GM12878 (cell line): ENCODE data around the gene MICA. TPM values are rescaled to one million over a fixed set of nuclear protein-coding genes. Genes with fewer than 3 reads are reported as not detected.

Experiments
- ATAC-seq: fragments of 200-7000 bp; cut with Tn5 transposase; 3 replicates; pipeline ENCODE4 v1.9.1; 2020; ENCODE audit warnings: mild to moderate bottlenecking, moderate library complexity
- BruUV-seq: library from RNA; stranded (reverse); fragments of 400-500 nt; replicated peaks from 2 replicates; lab custom pipeline; 2021; lab: Mats Ljungman, UMichigan
- CTCF ChIA-PET: fragments of 300-600 bp; sonication (Branson Sonifier 250); formaldehyde crosslinking; extraction: SDS; loops from one replicate; lab custom pipeline; 2021; ENCODE audit warnings: inconsistent platforms; lab: Yijun Ruan, JAX
- POLR2A ChIA-PET: fragments of 350-600 bp; formaldehyde crosslinking; extraction: SDS; loops from one replicate; lab custom pipeline; 2021; ENCODE audit warnings: inconsistent platforms; lab: Charles Lee
- RAD21 ChIA-PET: fragments of 300-600 bp; sonication (Branson Sonifier 250); formaldehyde crosslinking; loops from one replicate; lab custom pipeline; 2023; ENCODE audit warnings: antibody characterized with exemption; ENCODE audit not compliant: unreplicated experiment; lab: Charles Lee
- SMC1A ChIA-PET: fragments of 300-600 bp; sonication (Branson Sonifier 250); formaldehyde crosslinking; loops from one replicate; lab custom pipeline; 2023; ENCODE audit not compliant: unreplicated experiment, uncharacterized antibody; lab: Charles Lee
- DNase-seq: peaks from one replicate; pipeline ENCODE4 v3.0.0-alpha.2; 2011; ENCODE audit warnings: low read depth, low spot score
- FAIRE-seq: peaks from 3 replicates; lab custom pipeline; 2011; peaks lifted over from hg19 to GRCh38; lab: Jason Lieb, UNC
- H2AFZ ChIP-seq: 2 replicates; pipeline ENCODE4 v1.6.0; 2011; ENCODE audit warnings: low read depth, low read length, control low read depth; ENCODE audit not compliant: control insufficient read depth
- H3K27ac ChIP-seq: 2 replicates; pipeline ENCODE4 v1.5.1; 2011; ENCODE audit warnings: control low read depth; ENCODE audit not compliant: control insufficient read depth, insufficient read depth
- H3K27me3 ChIP-seq, 2 experiments: replicated peaks in 1 of 2; 2 replicates each; pipeline versions ENCODE4 v1.6.0 to v1.6.1; 2011; ENCODE audit warnings: low read length in 1 of 2; ENCODE audit not compliant: control insufficient read depth in 2 of 2, insufficient read depth in 2 of 2
- H3K36me3 ChIP-seq, 2 experiments: 2 replicates each; pipeline ENCODE4 v1.5.1; 2011; ENCODE audit warnings: low read length in 1 of 2; ENCODE audit not compliant: control insufficient read depth in 2 of 2, insufficient read depth in 2 of 2
- H3K4me1 ChIP-seq: 2 replicates; pipeline ENCODE4 v1.6.1; 2011; ENCODE audit warnings: mild to moderate bottlenecking, low read length, moderate library complexity, mixed read lengths; ENCODE audit not compliant: control insufficient read depth, insufficient read depth
- H3K4me2 ChIP-seq: 2 replicates; pipeline ENCODE4 v1.6.0; 2011; ENCODE audit warnings: control low read depth; ENCODE audit not compliant: control insufficient read depth, insufficient read depth
- H3K4me3 ChIP-seq: fragments of 200-600 bp; sonication (generic); 2 replicates; pipeline ENCODE4 v1.5.1; 2016
- H3K79me2 ChIP-seq: 2 replicates; pipeline ENCODE4 v1.6.0; 2011; ENCODE audit warnings: low read length; ENCODE audit not compliant: control insufficient read depth, insufficient read depth
- H3K9ac ChIP-seq: 2 replicates; pipeline ENCODE4 v1.8.0; 2011; ENCODE audit warnings: low read length, control low read depth, mixed read lengths; ENCODE audit not compliant: control insufficient read depth, insufficient read depth
- H3K9me3 ChIP-seq: replicated peaks from 3 replicates; pipeline ENCODE4 v1.5.1; 2011; ENCODE audit warnings: mild to moderate bottlenecking, low read length; ENCODE audit not compliant: control insufficient read depth, insufficient read depth
- H4K20me1 ChIP-seq: 2 replicates; pipeline ENCODE4 v1.6.0; 2011; ENCODE audit not compliant: control insufficient read depth, insufficient read depth
- BACH1 ChIP-seq: fragments of 450-650 bp; IDR thresholded peaks from 2 replicates; pipeline ENCODE4 v1.6.1; 2017; ENCODE audit warnings: mild to moderate bottlenecking, borderline replicate concordance
- BCL3 ChIP-seq: IDR thresholded peaks from 2 replicates; pipeline ENCODE4 v1.6.1; 2011; ENCODE audit warnings: borderline replicate concordance, low read depth, mild to moderate bottlenecking, moderate library complexity, low read length; ENCODE audit not compliant: insufficient read depth, poor library complexity, severe bottlenecking
- ESRRA ChIP-seq: IDR thresholded peaks from 2 replicates; pipeline ENCODE4 v1.6.1; 2012; ENCODE audit warnings: mild to moderate bottlenecking, low read length, improper control_type of control experiment
- KLF5 ChIP-seq: fragments of 450-650 bp; IDR thresholded peaks from 2 replicates; pipeline ENCODE4 v1.6.1; 2014; ENCODE audit warnings: mild to moderate bottlenecking; ENCODE audit not compliant: partially characterized antibody
- NR2C1 ChIP-seq: fragments of 450-650 bp; IDR thresholded peaks from 2 replicates; pipeline ENCODE4 v1.6.1; 2017; ENCODE audit warnings: antibody characterized with exemption, mild to moderate bottlenecking, moderate library complexity
- NR2F1 ChIP-seq: fragments of 450-650 bp; conservative IDR thresholded peaks from 2 replicates; pipeline ENCODE4 v1.6.1; 2017; ENCODE audit warnings: mild to moderate bottlenecking
- POLR2AphosphoS2 ChIP-seq: IDR thresholded peaks from 2 replicates; pipeline ENCODE4 v1.6.1; 2011; ENCODE audit warnings: low read depth, mild to moderate bottlenecking, low read length, improper control_type of control experiment, moderate library complexity
- USF2 ChIP-seq: IDR thresholded peaks from 2 replicates; pipeline ENCODE4 v1.6.1; 2011; ENCODE audit warnings: low read depth, low read length, improper control_type of control experiment, borderline replicate concordance
- YBX1 ChIP-seq: fragments of 450-650 bp; IDR thresholded peaks from 2 replicates; pipeline ENCODE4 v1.6.1; 2016; ENCODE audit warnings: antibody characterized with exemption
- ZNF207 ChIP-seq: fragments of 450-650 bp; IDR thresholded peaks from 2 replicates; pipeline ENCODE4 v1.6.1; 2014; ENCODE audit warnings: antibody characterized with exemption, mild to moderate bottlenecking, borderline replicate concordance
- ZNF274 ChIP-seq: IDR thresholded peaks from one replicate; pipeline ENCODE4 v1.8.0; 2011; ENCODE audit not compliant: insufficient read length, insufficient read depth
- WGBS: methylation state at CpG from one replicate; pipeline ENCODE4 v1.1.6; 2016; ENCODE audit warnings: low lambda C conversion rate; ENCODE audit not compliant: insufficient replicate concordance, insufficient coverage; ENCODE audit errors: missing lambda C conversion rate; 5-methylcytosine and 5-hydroxymethylcytosine counted together
- in situ Hi-C: fragments of 300-500 bp; cut with MboI; formaldehyde crosslinking; loops from 9 replicates; pipeline ENCODE4 v1.14.3; 2018; ENCODE audit warnings: mixed read lengths
- intact Hi-C: fragments of 100-400 bp; cut with micrococcal nuclease; formaldehyde crosslinking; loops from one replicate; pipeline ENCODE4 v1.14.2; 2022; ENCODE audit not compliant: unreplicated experiment
- polyA plus RNA-seq, 11 experiments: library from polyadenylated mRNA; depleted of rRNA in 4 of 11; unstranded in 6 of 11; stranded (reverse) in 5 of 11; fragments of >200 nt; fragmentation: Nextera tagmentation in 4 of 11; fragmentation: Illumina TruSeq in 1 of 11; extraction: Ambion mirVana in 4 of 11; extraction: Trizol in 1 of 11; gene quantifications; 1 replicate in 1 of 11; 2 replicates in 10 of 11; pipeline versions ENCODE4 v1.2.1 to v1.2.3, GENCODE V29; 2011 to 2016; ENCODE audit warnings: inconsistent platforms in 2 of 11, missing spikeins in 2 of 11, low read depth in 1 of 11
- total RNA-seq, 4 experiments: library from RNA; depleted of rRNA in 3 of 4; stranded (reverse); fragments of >200 nt in 3 of 4; fragmentation: Illumina TruSeq in 1 of 4; extraction: Trizol in 1 of 4; gene quantifications; 2 replicates each; pipeline versions ENCODE4 v1.2.1 to v1.2.3, GENCODE V29; 2013 to 2021
- TF ChIP-seq, protein P1 (sequence below): fragments of 450-650 bp; formaldehyde crosslinking; IDR thresholded peaks from 2 replicates; pipeline ENCODE4 v1.4.0; 2020; ENCODE audit warnings: mild to moderate bottlenecking, moderate library complexity

Gene MICA
- total and polyA plus RNA-seq, 10 of the 15 experiments (the other 5 are each of a cell fraction or from before 2014, with no cell fraction given), result 3.6 to 10.5 (median 6.9) TPM

- POLR2A ChIA-PET, result interaction anchor here (0.5 to 2.2 kb wide), 17 partner anchors 10 to 419 kb away, joined by 3 to 7 read pairs (median 4); partner anchors contain the start of genes CLIC1, MICA, MICB and NFKBIL1
- Histone ChIP-seq H3K9me3 (no peaks in the 10 kb centered on the region), H3K27ac (peak overlapping the region; percentile 89), H3K4me2 (peak overlapping the region; percentile 60), H3K27me3 (no peaks in the 10 kb centered on the region; a peak in 1 of 4 replicates), H3K4me1 (peaks cover 11% of the 10 kb centered on the region), H2AFZ (peak overlapping the region; percentile 78), H3K36me3 (peaks cover 0 to 5% of the 10 kb centered on the region in 2 experiments; a peak in 3 of 4 replicates), H3K79me2 (peaks cover 42% of the 10 kb centered on the region), H4K20me1 (peaks cover 6% of the 10 kb centered on the region), H3K9ac (peak overlapping the region; percentile 95), H3K4me3 (peak overlapping the region; percentile 98; the same call in 1 of the 2 replicates)
- TF ChIP-seq YBX1, result no peak
- TF ChIP-seq USF2, result no peak
- no peak for TF ChIP-seq BACH1
- TF ChIP-seq, protein P1, sequence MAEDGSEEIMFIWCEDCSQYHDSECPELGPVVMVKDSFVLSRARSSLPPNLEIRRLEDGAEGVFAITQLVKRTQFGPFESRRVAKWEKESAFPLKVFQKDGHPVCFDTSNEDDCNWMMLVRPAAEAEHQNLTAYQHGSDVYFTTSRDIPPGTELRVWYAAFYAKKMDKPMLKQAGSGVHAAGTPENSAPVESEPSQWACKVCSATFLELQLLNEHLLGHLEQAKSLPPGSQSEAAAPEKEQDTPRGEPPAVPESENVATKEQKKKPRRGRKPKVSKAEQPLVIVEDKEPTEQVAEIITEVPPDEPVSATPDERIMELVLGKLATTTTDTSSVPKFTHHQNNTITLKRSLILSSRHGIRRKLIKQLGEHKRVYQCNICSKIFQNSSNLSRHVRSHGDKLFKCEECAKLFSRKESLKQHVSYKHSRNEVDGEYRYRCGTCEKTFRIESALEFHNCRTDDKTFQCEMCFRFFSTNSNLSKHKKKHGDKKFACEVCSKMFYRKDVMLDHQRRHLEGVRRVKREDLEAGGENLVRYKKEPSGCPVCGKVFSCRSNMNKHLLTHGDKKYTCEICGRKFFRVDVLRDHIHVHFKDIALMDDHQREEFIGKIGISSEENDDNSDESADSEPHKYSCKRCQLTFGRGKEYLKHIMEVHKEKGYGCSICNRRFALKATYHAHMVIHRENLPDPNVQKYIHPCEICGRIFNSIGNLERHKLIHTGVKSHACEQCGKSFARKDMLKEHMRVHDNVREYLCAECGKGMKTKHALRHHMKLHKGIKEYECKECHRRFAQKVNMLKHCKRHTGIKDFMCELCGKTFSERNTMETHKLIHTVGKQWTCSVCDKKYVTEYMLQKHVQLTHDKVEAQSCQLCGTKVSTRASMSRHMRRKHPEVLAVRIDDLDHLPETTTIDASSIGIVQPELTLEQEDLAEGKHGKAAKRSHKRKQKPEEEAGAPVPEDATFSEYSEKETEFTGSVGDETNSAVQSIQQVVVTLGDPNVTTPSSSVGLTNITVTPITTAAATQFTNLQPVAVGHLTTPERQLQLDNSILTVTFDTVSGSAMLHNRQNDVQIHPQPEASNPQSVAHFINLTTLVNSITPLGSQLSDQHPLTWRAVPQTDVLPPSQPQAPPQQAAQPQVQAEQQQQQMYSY (CRISPR knock-in tag), result 0 out of 2 replicates have a peak, but pooled peaks have one; percentile 63
- TF ChIP-seq ZNF207, result 0 out of 2 replicates have a peak, but pooled peaks have one; percentile 53
- TF ChIP-seq POLR2AphosphoS2, result no peak
- TF ChIP-seq ESRRA, result no peak
- TF ChIP-seq KLF5, result no peak
- TF ChIP-seq BCL3, result no peak
- TF ChIP-seq NR2F1, result 0 out of 2 replicates have a peak, but pooled peaks have one; percentile 45
- peak; percentile 46; the same call in 1 of the 2 replicates for TF ChIP-seq NR2C1
- TF ChIP-seq ZNF274, result no peak
- DNase-seq (no peak), ATAC-seq (peak; percentile 13; the same call in 1 of the 3 replicates), FAIRE-seq (no peak)
- SMC1A ChIA-PET, result interaction anchor here (0.6 to 1.4 kb wide), 9 partner anchors 10 to 905 kb away, joined by 3 to 5 read pairs (median 3); no protein-coding TSS in a partner anchor
- intact Hi-C loops, result no loop called here
- TSS peak; percentile 98 for BruUV-seq
- 44% methylated on average over 11 of the region's 11 CpGs for WGBS
- RAD21 ChIA-PET, result interaction anchor here (0.7 to 1.2 kb wide), 6 partner anchors 10 to 136 kb away, joined by 3 to 6 read pairs (median 4); no protein-coding TSS in a partner anchor
- in situ Hi-C loops, result no loop called here
- CTCF ChIA-PET, result interaction anchor here (0.6 to 2.5 kb wide), 17 partner anchors 10 to 375 kb away, joined by 3 to 17 read pairs (median 4); partner anchors contain the start of gene DDX39B
These were observed 58.9 kb downstream of the MICA start for GRCh38 chr6:31462026-31462963.
